ENCODE data around the gene PHOX2A.

Gene PHOX2A

DNA sequence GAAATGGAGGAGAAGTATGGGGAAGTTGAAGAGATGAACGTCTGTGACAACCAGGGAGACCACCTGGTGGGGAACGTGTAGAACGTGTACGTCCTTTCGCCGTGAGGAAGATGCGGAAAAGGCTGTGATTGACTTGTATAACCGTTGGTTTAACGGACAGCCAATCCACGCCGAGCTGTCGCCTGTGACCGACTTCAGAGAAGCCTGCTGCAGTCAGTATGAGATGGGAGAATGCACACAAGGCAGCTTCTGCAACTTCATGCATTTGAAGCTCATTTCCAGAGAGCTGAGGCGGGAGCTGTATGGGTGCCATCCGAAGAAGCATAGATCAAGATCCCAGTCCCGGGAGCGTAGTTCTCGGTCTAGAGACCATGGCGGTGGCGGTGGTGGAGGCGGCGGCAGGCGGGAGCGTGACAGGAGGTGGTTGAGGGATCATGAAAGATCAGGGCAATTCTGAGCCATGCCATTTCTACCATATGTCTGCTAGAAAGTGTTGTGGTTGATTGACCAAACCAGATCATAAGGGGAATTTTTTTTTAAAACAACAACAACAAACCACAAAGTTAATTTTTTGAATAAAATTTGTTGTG is 36.8 kb upstream of the PHOX2A start:
- Histone ChIP-seq H3K4me3 (ENCODE audit: low read length, poor library complexity, severe bottlenecking) (no peak overlapping the region), H3K9ac (ENCODE audit: low read depth, low read length, poor library complexity, severe bottlenecking) (no peak overlapping the region), H3K9me2 (replicated peaks; ENCODE audit: low read depth, low read length) (no peaks in the 10 kb centered on the region), H3F3A (ENCODE audit: low read depth) (no peaks in the 10 kb centered on the region), H4K20me1 (ENCODE audit: insufficient read depth, low read length, poor library complexity, severe bottlenecking) (no peaks in the 10 kb centered on the region), H2AFZ (ENCODE audit: low read length) (no peak overlapping the region), H3K27me3 (ENCODE audit: insufficient read depth, low read length, poor library complexity, severe bottlenecking) (no peaks in the 10 kb centered on the region), H3K79me2 (ENCODE audit: insufficient read depth, low read length) (no peaks in the 10 kb centered on the region), H3K4me2 (ENCODE audit: low read depth, low read length, poor library complexity, severe bottlenecking) (no peak overlapping the region), H3K36me3 (ENCODE audit: insufficient read depth, low read length) (no peaks in the 10 kb centered on the region), H3K9me3 (ENCODE audit: insufficient read depth, low read depth, low read length) (no peaks in the 10 kb centered on the region), H3K4me1 (ENCODE audit: insufficient read depth, low read length, poor library complexity, severe bottlenecking) (no peaks in the 10 kb centered on the region)
- TF ChIP-seq, protein P1, sequence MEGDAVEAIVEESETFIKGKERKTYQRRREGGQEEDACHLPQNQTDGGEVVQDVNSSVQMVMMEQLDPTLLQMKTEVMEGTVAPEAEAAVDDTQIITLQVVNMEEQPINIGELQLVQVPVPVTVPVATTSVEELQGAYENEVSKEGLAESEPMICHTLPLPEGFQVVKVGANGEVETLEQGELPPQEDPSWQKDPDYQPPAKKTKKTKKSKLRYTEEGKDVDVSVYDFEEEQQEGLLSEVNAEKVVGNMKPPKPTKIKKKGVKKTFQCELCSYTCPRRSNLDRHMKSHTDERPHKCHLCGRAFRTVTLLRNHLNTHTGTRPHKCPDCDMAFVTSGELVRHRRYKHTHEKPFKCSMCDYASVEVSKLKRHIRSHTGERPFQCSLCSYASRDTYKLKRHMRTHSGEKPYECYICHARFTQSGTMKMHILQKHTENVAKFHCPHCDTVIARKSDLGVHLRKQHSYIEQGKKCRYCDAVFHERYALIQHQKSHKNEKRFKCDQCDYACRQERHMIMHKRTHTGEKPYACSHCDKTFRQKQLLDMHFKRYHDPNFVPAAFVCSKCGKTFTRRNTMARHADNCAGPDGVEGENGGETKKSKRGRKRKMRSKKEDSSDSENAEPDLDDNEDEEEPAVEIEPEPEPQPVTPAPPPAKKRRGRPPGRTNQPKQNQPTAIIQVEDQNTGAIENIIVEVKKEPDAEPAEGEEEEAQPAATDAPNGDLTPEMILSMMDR (conservative IDR thresholded peaks at IDR 0.05; ENCODE audit: low read length): no peak
- no peak for TF ChIP-seq EZH2phosphoT487 (IDR thresholded peaks at IDR 0.05; ENCODE audit: borderline replicate concordance)

DNA sequence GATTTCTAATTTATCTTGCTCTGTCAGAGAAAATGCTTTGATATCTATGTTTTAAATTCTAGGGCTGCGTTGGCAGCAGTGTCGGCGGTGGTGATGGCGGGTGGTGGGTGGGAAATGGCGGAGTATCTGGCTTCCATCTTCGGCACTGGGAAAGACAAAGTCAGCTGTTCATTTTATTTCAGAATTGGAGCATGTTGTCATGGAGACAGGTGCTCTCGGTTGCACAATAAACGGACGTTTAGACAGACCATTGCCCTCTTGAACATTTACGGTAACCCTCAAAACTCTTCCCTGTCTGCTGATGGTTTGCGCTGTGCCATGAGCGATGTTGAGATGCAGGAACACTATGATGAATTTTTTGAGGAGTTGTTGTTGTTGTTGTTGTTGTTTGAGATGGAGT is 36.1 kb upstream of the PHOX2A start:
- Histone ChIP-seq H4K20me1 (ENCODE audit: insufficient read depth, low read length, poor library complexity, severe bottlenecking) (no peaks in the 10 kb centered on the region), H3K9me3 (ENCODE audit: insufficient read depth, low read depth, low read length) (no peaks in the 10 kb centered on the region), H3F3A (ENCODE audit: low read depth) (no peaks in the 10 kb centered on the region), H2AFZ (ENCODE audit: low read length) (no peak overlapping the region), H3K27me3 (ENCODE audit: insufficient read depth, low read length, poor library complexity, severe bottlenecking) (no peaks in the 10 kb centered on the region), H3K79me2 (ENCODE audit: insufficient read depth, low read length) (no peaks in the 10 kb centered on the region), H3K36me3 (ENCODE audit: insufficient read depth, low read length) (no peaks in the 10 kb centered on the region), H3K4me3 (ENCODE audit: low read length, poor library complexity, severe bottlenecking) (no peak overlapping the region), H3K9ac (ENCODE audit: low read depth, low read length, poor library complexity, severe bottlenecking) (no peak overlapping the region), H3K9me2 (replicated peaks; ENCODE audit: low read depth, low read length) (no peaks in the 10 kb centered on the region), H3K4me2 (ENCODE audit: low read depth, low read length, poor library complexity, severe bottlenecking) (no peak overlapping the region), H3K4me1 (ENCODE audit: insufficient read depth, low read length, poor library complexity, severe bottlenecking) (no peaks in the 10 kb centered on the region)
- TF ChIP-seq, protein P1 (conservative IDR thresholded peaks at IDR 0.05; ENCODE audit: low read length): no peak
- no peak for TF ChIP-seq EZH2phosphoT487 (IDR thresholded peaks at IDR 0.05; ENCODE audit: borderline replicate concordance)

- no peaks in the 10 kb centered on the region for H3K9me2 ChIP-seq (replicated peaks; ENCODE audit: low read depth, low read length)
- H3F3A ChIP-seq (ENCODE audit: low read depth): no peaks in the 10 kb centered on the region
- H3K9me3 ChIP-seq (ENCODE audit: insufficient read depth, low read depth, low read length): no peaks in the 10 kb centered on the region
- no peaks in the 10 kb centered on the region for H3K36me3 ChIP-seq (ENCODE audit: insufficient read depth, low read length)
- no peak overlapping the region for H2AFZ ChIP-seq (ENCODE audit: low read length)
- no peaks in the 10 kb centered on the region for H3K4me1 ChIP-seq (ENCODE audit: insufficient read depth, low read length, poor library complexity, severe bottlenecking)
- H3K27me3 ChIP-seq (ENCODE audit: insufficient read depth, low read length, poor library complexity, severe bottlenecking): no peaks in the 10 kb centered on the region
- TF ChIP-seq, protein P1 (conservative IDR thresholded peaks at IDR 0.05; ENCODE audit: low read length): no peak
- TF ChIP-seq EZH2phosphoT487 (IDR thresholded peaks at IDR 0.05; ENCODE audit: borderline replicate concordance): no peak
- no peaks in the 10 kb centered on the region for H3K79me2 ChIP-seq (ENCODE audit: insufficient read depth, low read length)
- no peaks in the 10 kb centered on the region for H4K20me1 ChIP-seq (ENCODE audit: insufficient read depth, low read length, poor library complexity, severe bottlenecking)
- H3K4me3 ChIP-seq (ENCODE audit: low read length, poor library complexity, severe bottlenecking): no peak overlapping the region
- no peak overlapping the region for H3K4me2 ChIP-seq (ENCODE audit: low read depth, low read length, poor library complexity, severe bottlenecking)
- H3K9ac ChIP-seq (ENCODE audit: low read depth, low read length, poor library complexity, severe bottlenecking): no peak overlapping the region
Measured at GRCh38 chr11:72278905-72279304, 34.9 kb upstream of the PHOX2A start.

Measured in Loucy (cell line).